ENCODE results near the gene VWA3A.

The VWA3A gene

GRCh38 chr16:22206013-22206841 lies 113.9 kb downstream of the VWA3A start, which contains the start of gene EEF2K:
EEF2K (plus strand) TSS chr16:22206278; CDS start chr16:22225730, 19,452 bp downstream.
- peak; percentile 82 for DNase-seq
